Measurements from ENCODE around the gene SELENOW.
"Not testable (repeated sequence)": the region's sequence is repeated elsewhere in the genome, so short reads cannot be mapped to it uniquely, and the experiment has no call there.

The SELENOW gene

GRCh38 chr19:47766359-47766620, 12.2 kb upstream of the SELENOW start:
- H3K9ac ChIP-seq = no peak overlapping the region

GRCh38 chr19:47766670-47767069, 11.8 kb upstream of the SELENOW start:
- H3K4me3 ChIP-seq (ENCODE audit: low read depth, low read length) = no peak overlapping the region
- no peak overlapping the region for H3K27ac ChIP-seq
- no peak overlapping the region for H3K9ac ChIP-seq
- H3K4me1 ChIP-seq = no peaks in the 10 kb centered on the region
- no peak for TF ChIP-seq CTCF (IDR thresholded peaks at IDR 0.05)
- no peaks in the 10 kb centered on the region for H3K36me3 ChIP-seq (ENCODE audit: control insufficient read depth, insufficient read depth, low read length)
- H3K9me3 ChIP-seq (ENCODE audit: control insufficient read depth, low read length) = no peaks in the 10 kb centered on the region
- H3K27me3 ChIP-seq (ENCODE audit: control insufficient read depth, insufficient read depth, low read length) = no peaks in the 10 kb centered on the region
- H3K4me2 ChIP-seq (ENCODE audit: low read length) = no peak overlapping the region
- H2AFZ ChIP-seq = no peak overlapping the region
- no peaks in the 10 kb centered on the region for H3K79me2 ChIP-seq

More at GRCh38 chr19:47766359-47766620, 12.2 kb upstream of the SELENOW start:
- Histone ChIP-seq H3K27me3 (ENCODE audit: control insufficient read depth, insufficient read depth, low read length) (no peaks in the 10 kb centered on the region), H3K4me3 (ENCODE audit: low read depth, low read length) (no peak overlapping the region), H2AFZ (no peak overlapping the region), H3K27ac (no peak overlapping the region), H3K4me2 (ENCODE audit: low read length) (no peak overlapping the region), H3K36me3 (ENCODE audit: control insufficient read depth, insufficient read depth, low read length) (no peaks in the 10 kb centered on the region), H3K9me3 (ENCODE audit: control insufficient read depth, low read length) (no peaks in the 10 kb centered on the region), H3K4me1 (no peaks in the 10 kb centered on the region), H3K79me2 (no peaks in the 10 kb centered on the region)
- no peak for TF ChIP-seq CTCF (IDR thresholded peaks at IDR 0.05)

GRCh38 chr19:47767349-47767748, 11.2 kb upstream of the SELENOW start:
- Histone ChIP-seq H3K4me3 (ENCODE audit: low read depth, low read length) (no peak overlapping the region), H3K9ac (no peak overlapping the region), H3K4me1 (no peaks in the 10 kb centered on the region), H3K9me3 (ENCODE audit: control insufficient read depth, low read length) (no peaks in the 10 kb centered on the region), H3K4me2 (ENCODE audit: low read length) (no peak overlapping the region), H3K27ac (no peak overlapping the region), H3K79me2 (no peaks in the 10 kb centered on the region), H2AFZ (no peak overlapping the region), H3K36me3 (ENCODE audit: control insufficient read depth, insufficient read depth, low read length) (no peaks in the 10 kb centered on the region), H3K27me3 (ENCODE audit: control insufficient read depth, insufficient read depth, low read length) (no peaks in the 10 kb centered on the region)
- no peak for TF ChIP-seq CTCF (IDR thresholded peaks at IDR 0.05)

- H3K4me2 ChIP-seq (ENCODE audit: low read length) = no peak overlapping the region
- no peak overlapping the region for H2AFZ ChIP-seq
- TF ChIP-seq CTCF (IDR thresholded peaks at IDR 0.05) = no peak
- no peaks in the 10 kb centered on the region for H3K79me2 ChIP-seq
- H3K27ac ChIP-seq = no peak overlapping the region
- H3K4me1 ChIP-seq = no peaks in the 10 kb centered on the region
- H3K9me3 ChIP-seq (ENCODE audit: control insufficient read depth, low read length) = no peaks in the 10 kb centered on the region
- H3K36me3 ChIP-seq (ENCODE audit: control insufficient read depth, insufficient read depth, low read length) = no peaks in the 10 kb centered on the region
- H3K4me3 ChIP-seq (ENCODE audit: low read depth, low read length) = no peak overlapping the region
- no peak overlapping the region for H3K9ac ChIP-seq
- no peaks in the 10 kb centered on the region for H3K27me3 ChIP-seq (ENCODE audit: control insufficient read depth, insufficient read depth, low read length)
Observed at GRCh38 chr19:47768604-47769003, 9.9 kb upstream of the SELENOW start.

- no peak overlapping the region for H2AFZ ChIP-seq
- TF ChIP-seq CTCF (IDR thresholded peaks at IDR 0.05) = no peak
- no peaks in the 10 kb centered on the region for H3K9me3 ChIP-seq (ENCODE audit: control insufficient read depth, low read length)
- H3K27me3 ChIP-seq (ENCODE audit: control insufficient read depth, insufficient read depth, low read length) = no peaks in the 10 kb centered on the region
- H3K4me3 ChIP-seq (ENCODE audit: low read depth, low read length) = no peak overlapping the region
- H3K4me1 ChIP-seq = no peaks in the 10 kb centered on the region
- H3K4me2 ChIP-seq (ENCODE audit: low read length) = no peak overlapping the region
- H3K27ac ChIP-seq = no peak overlapping the region
- no peaks in the 10 kb centered on the region for H3K36me3 ChIP-seq (ENCODE audit: control insufficient read depth, insufficient read depth, low read length)
- no peak overlapping the region for H3K9ac ChIP-seq
- H3K79me2 ChIP-seq = no peaks in the 10 kb centered on the region
Observed at GRCh38 chr19:47769534-47769933, 9.0 kb upstream of the SELENOW start.

GRCh38 chr19:47771291-47771690, 7.2 kb upstream of the SELENOW start:
- H3K79me2 ChIP-seq = not testable (repeated sequence)

More at GRCh38 chr19:47771291-47771690, 7.2 kb upstream of the SELENOW start:
- H3K4me3 ChIP-seq (ENCODE audit: low read depth, low read length); H2AFZ ChIP-seq; H3K27ac ChIP-seq; H3K9ac ChIP-seq; H3K27me3 ChIP-seq (ENCODE audit: control insufficient read depth, insufficient read depth, low read length); H3K36me3 ChIP-seq (ENCODE audit: control insufficient read depth, insufficient read depth, low read length); H3K9me3 ChIP-seq (ENCODE audit: control insufficient read depth, low read length); H3K4me1 ChIP-seq; H3K4me2 ChIP-seq (ENCODE audit: low read length): not testable (repeated sequence)

Measured in parathyroid adenoma (tissue), 2 donors.